HG02763 (cell line): ENCODE results near the gene ARMC12.

Experiments
- ATAC-seq: cut with Tn5 transposase; IDR thresholded peaks from one replicate; pipeline ENCODE4 v1.9.1; 2021; ENCODE audit warnings: mild to moderate bottlenecking, moderate library complexity; ENCODE audit not compliant: unreplicated experiment

The ARMC12 gene

GRCh38 chr6:35774116-35774794 lies 37.4 kb downstream of the ARMC12 start:
- no peak for ATAC-seq

DNA sequence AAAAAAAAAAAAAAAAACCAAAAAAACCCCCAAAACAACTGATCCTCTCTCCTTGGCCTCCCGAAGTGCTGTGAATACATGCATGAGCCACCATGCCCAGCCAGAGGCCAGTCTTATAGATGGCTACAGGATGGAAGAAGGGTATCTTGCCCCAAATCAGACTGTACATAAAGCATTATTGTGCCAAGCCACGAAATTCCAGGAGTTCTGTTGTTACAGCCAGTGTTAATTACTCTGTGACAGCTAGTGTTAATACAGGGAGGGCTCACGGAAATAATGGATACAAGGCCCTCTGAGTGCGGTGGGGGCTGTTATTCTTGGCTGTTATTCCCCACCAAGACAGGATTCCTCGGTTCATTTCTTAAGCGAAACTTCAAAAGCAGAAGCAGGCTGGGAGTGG lies 38.2 kb downstream of the ARMC12 start:
- ATAC-seq, result no peak

DNA sequence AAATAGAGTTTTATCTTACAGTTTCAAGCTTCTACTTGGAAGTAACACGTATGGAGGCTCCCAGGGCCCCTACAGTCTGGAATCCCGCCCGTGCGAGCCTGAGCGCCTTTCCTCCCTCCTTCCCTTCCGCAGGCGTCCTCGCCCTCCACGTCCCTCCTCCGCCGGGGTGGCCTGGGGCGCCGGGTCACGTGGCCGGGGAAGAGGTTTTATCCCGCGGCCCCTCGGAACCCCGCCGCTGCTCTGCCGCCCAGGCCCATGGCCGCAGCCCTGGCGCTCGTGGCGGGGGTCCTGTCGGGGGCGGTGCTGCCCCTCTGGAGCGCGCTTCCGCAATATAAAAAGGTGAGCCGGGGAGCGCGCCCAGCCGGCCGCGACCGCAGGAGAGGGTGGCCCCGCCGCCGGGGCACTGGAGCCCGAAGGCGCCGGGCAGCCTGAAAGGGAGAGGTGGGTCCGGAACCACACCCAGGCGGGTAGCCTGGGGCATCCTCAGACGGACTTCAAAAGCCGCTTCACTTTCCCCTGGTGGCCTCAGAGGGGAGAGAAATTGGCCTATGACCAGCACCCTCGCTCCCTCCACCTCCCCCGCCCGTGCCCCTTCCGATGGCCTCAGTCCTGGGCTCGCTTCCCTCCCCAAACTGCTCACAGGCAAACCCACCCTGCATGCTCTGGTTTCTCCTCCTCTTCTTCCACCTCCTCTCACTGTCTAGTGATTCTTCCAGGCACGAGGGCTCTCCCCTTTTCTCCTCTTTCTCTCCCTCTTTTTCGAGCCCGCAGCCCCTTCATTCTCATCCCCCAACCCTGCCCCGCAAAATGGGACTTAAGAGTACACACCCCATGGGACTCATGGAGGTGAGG lies 39.8 kb downstream of the ARMC12 start, which contains the start of gene CLPSL2:
Gene CLPSL2, plus strand, starts transcription at position 235 of the 852 bp plus-strand sequence. Its CDS starts 21 bp downstream, at position 256.
- no peak for ATAC-seq

DNA sequence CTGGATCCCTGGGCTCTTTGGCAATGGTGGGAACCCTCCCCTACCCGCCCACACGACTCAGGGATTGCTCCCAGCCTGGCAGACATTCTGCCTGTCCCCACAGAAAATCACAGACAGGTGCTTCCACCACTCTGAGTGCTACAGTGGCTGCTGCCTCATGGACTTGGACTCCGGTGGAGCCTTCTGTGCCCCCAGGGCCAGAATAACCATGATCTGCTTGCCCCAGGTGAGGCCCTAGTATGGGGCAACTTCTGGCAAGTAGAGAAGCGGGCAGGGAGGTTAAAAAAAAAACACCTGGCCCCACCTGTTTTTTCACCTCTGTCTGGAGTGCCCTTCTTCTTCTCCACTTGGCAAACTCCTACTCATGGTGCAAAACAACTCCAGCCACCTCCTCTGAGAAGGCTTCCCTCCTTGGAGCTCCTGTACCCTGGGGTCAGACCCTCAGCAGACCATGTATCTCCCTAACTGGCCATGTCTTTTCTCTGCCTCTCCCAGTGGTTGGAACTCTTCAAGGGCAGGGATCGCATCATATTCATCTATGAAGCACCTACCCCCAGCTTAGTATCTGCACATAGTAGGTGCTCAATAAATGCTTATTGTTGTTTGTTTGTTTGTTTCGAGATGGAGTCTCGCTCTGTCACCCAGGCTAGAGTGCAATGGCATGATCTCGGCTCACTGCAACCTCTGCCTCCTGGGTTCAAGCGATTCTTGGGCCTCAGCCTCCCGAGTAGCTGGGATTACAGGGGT lies 40.7 kb downstream of the ARMC12 start:
- no peak for ATAC-seq

DNA sequence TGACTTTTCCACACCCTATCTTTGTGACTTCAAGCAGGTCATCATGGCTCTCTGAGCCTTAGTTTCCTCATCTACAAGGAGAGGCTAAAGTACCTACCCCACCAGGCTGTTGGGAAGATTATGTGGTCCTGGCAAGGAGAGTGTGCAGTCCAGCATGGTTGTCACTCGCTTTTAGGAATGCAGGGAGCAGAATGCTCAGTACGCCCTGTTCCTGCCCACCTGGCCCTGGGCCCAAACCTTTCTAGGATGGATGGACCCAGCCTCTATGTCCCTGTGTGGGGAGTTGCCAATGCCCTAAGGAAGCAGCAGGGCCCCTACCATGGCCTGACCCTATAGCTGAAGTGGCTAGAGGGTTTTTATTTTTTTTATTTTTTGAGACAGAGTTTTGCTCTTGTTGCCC lies 41.6 kb downstream of the ARMC12 start:
- no peak for ATAC-seq

- ATAC-seq, result no peak
These were observed 43.9 kb downstream of the ARMC12 start, which contains the start of gene CLPSL1 for GRCh38 chr6:35780719-35781118. TSS of gene CLPSL1 (plus strand) at chr6:35781019. CDS start at chr6:35781111, 92 bp downstream.

DNA sequence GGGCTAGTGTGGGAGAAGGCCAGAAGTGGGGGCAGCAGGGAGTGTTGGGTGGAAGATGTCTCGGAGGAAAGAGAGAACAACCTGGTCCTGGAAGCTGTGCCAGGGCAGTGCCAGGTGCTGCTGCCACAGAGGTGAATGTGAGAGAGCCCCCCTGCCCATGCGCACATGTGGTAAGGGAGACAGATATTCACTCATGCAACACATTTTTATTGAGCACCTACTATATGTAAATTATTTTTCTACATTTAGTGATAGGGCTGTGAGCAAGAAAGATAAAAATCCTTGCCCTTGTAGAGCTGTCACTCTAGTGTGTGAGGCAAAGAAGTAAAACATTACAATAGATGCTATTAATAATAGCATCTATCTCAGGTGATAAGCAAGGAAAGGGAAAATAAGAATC lies 44.5 kb downstream of the ARMC12 start:
- no peak for ATAC-seq

- no peak for ATAC-seq
These were observed 45.6 kb downstream of the ARMC12 start for GRCh38 chr6:35782424-35782823.

DNA sequence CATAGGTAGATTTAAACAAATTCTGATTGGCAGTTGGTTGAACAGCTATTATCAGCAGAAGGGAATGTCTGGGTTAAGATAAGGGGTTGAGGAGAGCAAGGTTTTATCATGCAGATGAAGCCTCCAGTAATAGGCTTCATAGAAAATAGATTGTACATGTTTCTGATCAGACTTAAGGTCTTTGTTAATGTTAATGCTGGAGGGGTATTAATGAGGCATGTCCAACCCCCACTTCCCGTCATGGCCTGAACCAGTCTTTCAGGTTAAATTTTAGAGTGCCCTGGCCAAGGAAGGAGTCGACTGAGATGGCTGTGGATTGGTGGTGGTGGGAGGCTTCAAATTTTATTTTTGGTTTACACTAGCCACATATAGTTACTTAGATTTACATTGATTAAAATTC lies 47.4 kb downstream of the ARMC12 start:
- no peak for ATAC-seq

DNA sequence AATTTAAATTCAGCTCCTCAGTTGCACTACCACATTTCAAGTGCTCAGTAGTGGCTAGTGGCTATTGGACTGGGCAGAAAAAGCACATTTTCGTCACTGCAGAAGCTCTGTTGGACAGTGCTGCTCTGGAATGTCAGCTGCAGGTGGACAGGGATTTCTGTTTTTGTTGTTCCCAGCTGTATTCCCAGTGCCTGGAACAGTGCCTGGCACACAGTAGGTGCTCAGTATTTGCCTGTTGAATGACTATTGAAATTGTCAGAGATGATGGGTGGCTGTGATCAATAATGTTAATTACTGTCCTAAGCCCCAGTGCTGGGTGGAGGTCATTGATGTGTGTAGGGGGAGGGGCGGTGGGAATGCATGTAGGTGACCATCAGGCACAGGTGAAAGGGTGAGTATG lies 49.4 kb downstream of the ARMC12 start:
- ATAC-seq, result no peak

DNA sequence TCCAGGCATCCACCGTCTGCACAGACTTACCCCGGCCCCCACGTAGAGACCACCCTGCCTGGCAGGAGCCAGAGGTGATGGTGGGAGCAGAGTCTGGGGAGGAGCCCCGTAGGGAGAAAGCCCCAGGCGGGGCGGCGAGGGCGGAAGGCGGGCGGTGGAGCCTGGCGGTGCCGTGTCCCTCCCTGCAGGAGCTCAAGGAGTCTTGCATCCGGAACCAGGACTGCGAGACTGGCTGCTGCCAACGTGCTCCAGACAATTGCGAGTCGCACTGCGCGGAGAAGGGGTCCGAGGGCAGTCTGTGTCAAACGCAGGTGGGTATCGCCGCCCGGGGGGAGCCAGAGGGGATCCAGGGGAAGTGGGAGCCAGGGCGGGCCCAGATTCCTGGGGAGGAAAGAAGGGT lies 50.0 kb downstream of the ARMC12 start:
- ATAC-seq, result no peak

- ATAC-seq, result no peak
These were observed 50.7 kb downstream of the ARMC12 start for GRCh38 chr6:35787266-35788218.

GRCh38 chr6:35788423-35788982 lies 51.7 kb downstream of the ARMC12 start:
- ATAC-seq, result no peak

- no peak for ATAC-seq
These were observed 53.9 kb downstream of the ARMC12 start for GRCh38 chr6:35790683-35791082.

- ATAC-seq, result no peak
These were observed 58.0 kb downstream of the ARMC12 start for GRCh38 chr6:35794536-35795452.

DNA sequence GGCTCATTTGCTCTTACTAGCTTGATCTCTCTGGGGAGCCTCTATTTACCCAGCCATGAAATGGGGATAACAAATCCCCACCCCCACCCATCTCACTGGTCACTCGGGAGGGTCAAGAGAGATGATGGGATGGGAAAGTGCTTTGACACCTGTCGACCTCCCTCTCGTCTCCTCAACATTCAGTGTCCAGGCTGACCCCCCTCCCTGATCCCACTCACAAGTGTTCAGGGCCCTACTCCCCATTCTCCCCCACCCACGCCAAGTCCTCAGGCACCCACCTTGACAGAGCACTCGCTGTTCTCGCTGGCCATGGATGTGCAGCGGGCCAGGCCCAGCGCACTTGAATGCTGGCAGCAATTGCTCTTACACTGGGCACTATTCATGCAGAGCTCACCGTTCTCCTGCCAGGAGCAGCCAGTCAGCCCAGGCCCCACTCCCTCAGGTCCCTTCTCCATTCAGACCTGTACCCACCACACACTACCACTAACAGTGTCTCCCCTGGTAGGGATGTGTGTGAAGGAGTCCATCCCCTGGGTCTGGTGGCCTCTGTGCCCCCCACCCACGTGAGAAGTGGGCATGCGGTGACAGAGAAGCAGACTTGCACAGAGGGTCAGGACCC lies 58.7 kb downstream of the ARMC12 start:
- ATAC-seq, result no peak

DNA sequence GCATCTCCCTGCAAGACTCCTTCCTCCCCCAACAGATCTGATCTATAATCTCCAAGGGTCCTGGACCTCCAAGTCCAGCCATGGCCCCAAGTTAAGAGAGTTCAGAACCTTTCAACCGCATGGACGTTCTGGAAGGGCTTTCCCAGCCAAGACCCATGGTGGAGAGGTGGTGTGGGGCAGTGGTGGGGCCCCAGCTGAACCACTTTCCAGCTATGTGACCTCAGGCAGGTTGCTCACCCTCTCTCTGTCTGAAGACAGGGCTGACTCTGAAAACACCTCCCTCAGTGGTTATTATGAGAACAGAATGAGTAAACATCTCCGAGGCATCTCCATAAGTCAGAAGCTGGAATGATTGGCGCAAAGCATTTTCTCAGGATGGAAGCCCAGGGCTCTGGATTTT lies 59.4 kb downstream of the ARMC12 start:
- no peak for ATAC-seq

- ATAC-seq, result no peak
These were observed 61.1 kb downstream of the ARMC12 start for GRCh38 chr6:35797837-35798526.
